GM19397 (cell line): ENCODE results near the gene RASD1.
"Not testable (repeated sequence)": the region's sequence is repeated elsewhere in the genome, so short reads cannot be mapped to it uniquely, and the experiment has no call there.

ENCODE experiments used
- ATAC-seq: cut with Tn5 transposase; IDR thresholded peaks from one replicate; pipeline ENCODE4 v1.9.1; 2021; ENCODE audit warnings: mild to moderate bottlenecking, moderate library complexity; ENCODE audit not compliant: unreplicated experiment

RASD1 gene

GRCh38 chr17:17497845-17498520, 1.8 kb upstream of the RASD1 start:
- ATAC-seq, result no peak

GRCh38 chr17:17497065-17497844, 1.1 kb upstream of the RASD1 start:
- no peak for ATAC-seq

- ATAC-seq, result no peak
These were observed 533 bp downstream of the RASD1 start for GRCh38 chr17:17495536-17496188.

GRCh38 chr17:17494870-17495535, 1.2 kb downstream of the RASD1 start:
- ATAC-seq, result no peak

- no peak for ATAC-seq
These were observed 1.7 kb downstream of the RASD1 start for GRCh38 chr17:17494499-17494869.

GRCh38 chr17:17493986-17494466, 2.2 kb downstream of the RASD1 start:
- ATAC-seq, result no peak

- no peak for ATAC-seq
These were observed 2.8 kb downstream of the RASD1 start for GRCh38 chr17:17493249-17493985.

- no peak for ATAC-seq
These were observed 3.6 kb downstream of the RASD1 start for GRCh38 chr17:17492571-17492970.

GRCh38 chr17:17492085-17492484, 4.1 kb downstream of the RASD1 start:
- no peak for ATAC-seq

GRCh38 chr17:17491546-17491988, 4.6 kb downstream of the RASD1 start:
- ATAC-seq, result no peak

- no peak for ATAC-seq
These were observed 5.1 kb downstream of the RASD1 start for GRCh38 chr17:17491031-17491471.

- no peak for ATAC-seq
These were observed 8.2 kb downstream of the RASD1 start for GRCh38 chr17:17487998-17488397.

- not testable (repeated sequence) for ATAC-seq
These were observed 9.8 kb downstream of the RASD1 start for GRCh38 chr17:17486416-17486815.

GRCh38 chr17:17485420-17485819, 10.8 kb downstream of the RASD1 start:
- no peak for ATAC-seq

GRCh38 chr17:17484451-17484899, 11.7 kb downstream of the RASD1 start:
- no peak for ATAC-seq

GRCh38 chr17:17481860-17482259, 14.3 kb downstream of the RASD1 start:
- ATAC-seq, result no peak

GRCh38 chr17:17480593-17481148, 15.5 kb downstream of the RASD1 start:
- no peak for ATAC-seq

GRCh38 chr17:17479209-17479608, 17.0 kb downstream of the RASD1 start:
- ATAC-seq, result no peak

- peak; percentile 86 for ATAC-seq
These were observed 19.2 kb downstream of the RASD1 start, which contains the start of gene MED9 for GRCh38 chr17:17476865-17477467. Gene MED9, plus strand, starts transcription at chr17:17477000. Its CDS starts 42 bp downstream, at chr17:17477042.
